Right kidney (tissue), 1 donor: ENCODE results near the gene BMAL1.

Experiments
- DNase-seq: peaks from one replicate; pipeline ENCODE4 v3.0.0-alpha.2; 2016

Gene BMAL1

GRCh38 chr11:13261591-13262061 lies 16.0 kb upstream of the BMAL1 start:
- no peak for DNase-seq

GRCh38 chr11:13262096-13262495 lies 15.5 kb upstream of the BMAL1 start:
- DNase-seq = no peak

GRCh38 chr11:13268791-13269190 lies 8.8 kb upstream of the BMAL1 start:
- DNase-seq = no peak

- DNase-seq = no peak
Measured at GRCh38 chr11:13269775-13270174, 7.8 kb upstream of the BMAL1 start.

- DNase-seq = no peak
Measured at GRCh38 chr11:13271060-13271693, 6.4 kb upstream of the BMAL1 start.

- no peak for DNase-seq
Measured at GRCh38 chr11:13276454-13276831, 1.1 kb upstream of the BMAL1 start.

- peak; percentile 98 for DNase-seq
Measured at GRCh38 chr11:13276832-13277767, 490 bp upstream of the BMAL1 start.

GRCh38 chr11:13278609-13279486 lies 1.3 kb downstream of the BMAL1 start:
- peak; percentile 72 for DNase-seq

- DNase-seq = no peak
Measured at GRCh38 chr11:13279487-13279834, 1.9 kb downstream of the BMAL1 start.

- DNase-seq = no peak
Measured at GRCh38 chr11:13280092-13280722, 2.6 kb downstream of the BMAL1 start.

GRCh38 chr11:13280777-13281176 lies 3.2 kb downstream of the BMAL1 start:
- DNase-seq = no peak

- no peak for DNase-seq
Measured at GRCh38 chr11:13283636-13284035, 6.0 kb downstream of the BMAL1 start.

- no peak for DNase-seq
Measured at GRCh38 chr11:13284776-13285588, 7.4 kb downstream of the BMAL1 start.

GRCh38 chr11:13286279-13286821 lies 8.8 kb downstream of the BMAL1 start:
- no peak for DNase-seq

GRCh38 chr11:13287036-13287435 lies 9.4 kb downstream of the BMAL1 start:
- DNase-seq = no peak

- DNase-seq = no peak
Measured at GRCh38 chr11:13287681-13288080, 10.1 kb downstream of the BMAL1 start.

- no peak for DNase-seq
Measured at GRCh38 chr11:13288375-13289029, 10.9 kb downstream of the BMAL1 start.

GRCh38 chr11:13289081-13289480 lies 11.5 kb downstream of the BMAL1 start:
- DNase-seq = no peak

GRCh38 chr11:13290221-13290980 lies 12.8 kb downstream of the BMAL1 start:
- DNase-seq = no peak

GRCh38 chr11:13291361-13291760 lies 13.8 kb downstream of the BMAL1 start:
- DNase-seq = no peak
